Mesenteric fat pad (tissue), 1 donor: ENCODE measurements around the gene KRTAP17-1. TPM values are rescaled to one million over a fixed set of nuclear protein-coding genes. Genes with fewer than 3 reads are reported as not detected.

Experiments used
- total RNA-seq: library from RNA; stranded (reverse); fragmentation: NEBNext Ultra II Directional; extraction: Animal tissue kit (Norgen Biotek cat#: 25700); gene quantifications from one replicate; pipeline ENCODE4 v1.2.1, GENCODE V29; 2021
- donor health status: DM: yes; HTN: yes; CAD: no.

The KRTAP17-1 gene
- total RNA-seq, 1 donor from 2014 or later, result not detected

Other genes starting within 250 kb of the KRTAP17-1 start
- not detected for gene KRTAP2-4, start 249.8 kb downstream of the KRTAP17-1 start, total RNA-seq
- not detected for gene KRTAP4-7, start 231.6 kb downstream of the KRTAP17-1 start, total RNA-seq
- not detected for gene KRTAP4-8, start 217.6 kb downstream of the KRTAP17-1 start, total RNA-seq
- gene KRTAP4-16, start 213.5 kb downstream of the KRTAP17-1 start, total RNA-seq, result not detected
- gene KRTAP4-9, start 210.3 kb downstream of the KRTAP17-1 start, total RNA-seq, result not detected
- gene KRTAP4-11, start 197.3 kb downstream of the KRTAP17-1 start, total RNA-seq, result not detected
- not detected for gene KRTAP4-12, start 191.5 kb downstream of the KRTAP17-1 start, total RNA-seq
- not detected for gene KRTAP4-6, start 175.2 kb downstream of the KRTAP17-1 start, total RNA-seq
- gene KRTAP4-5, start 165.9 kb downstream of the KRTAP17-1 start, total RNA-seq, result not detected
- gene KRTAP4-4, start 155.0 kb downstream of the KRTAP17-1 start, total RNA-seq, result not detected
- not detected for gene KRTAP4-3, start 147.5 kb downstream of the KRTAP17-1 start, total RNA-seq
- gene KRTAP4-2, start 137.5 kb downstream of the KRTAP17-1 start, total RNA-seq, result not detected
- gene KRTAP4-1, start 130.8 kb downstream of the KRTAP17-1 start, total RNA-seq, result not detected
- not detected for gene KRTAP9-1, start 125.8 kb downstream of the KRTAP17-1 start, total RNA-seq
- gene KRTAP9-2, start 89.1 kb downstream of the KRTAP17-1 start, total RNA-seq, result not detected
- gene KRTAP9-3, start 83.3 kb downstream of the KRTAP17-1 start, total RNA-seq, result not detected
- not detected for gene KRTAP9-8, start 77.7 kb downstream of the KRTAP17-1 start, total RNA-seq
- gene KRTAP9-4, start 66.0 kb downstream of the KRTAP17-1 start, total RNA-seq, result not detected
- gene KRTAP9-9, start 60.3 kb downstream of the KRTAP17-1 start, total RNA-seq, result not detected
- not detected for gene KRTAP9-6, start 50.3 kb downstream of the KRTAP17-1 start, total RNA-seq
- not detected for gene KRTAP9-7, start 40.0 kb downstream of the KRTAP17-1 start, total RNA-seq
- not detected for gene KRTAP29-1, start 12.9 kb downstream of the KRTAP17-1 start, total RNA-seq
- gene KRTAP16-1, start 6.4 kb downstream of the KRTAP17-1 start, total RNA-seq, result not detected
- not detected for gene KRT33A, start 35.1 kb upstream of the KRTAP17-1 start, total RNA-seq
- gene KRT33B, start 54.1 kb upstream of the KRTAP17-1 start, total RNA-seq, result not detected
- not detected for gene KRT34, start 66.6 kb upstream of the KRTAP17-1 start, total RNA-seq
- gene KRT31, start 81.9 kb upstream of the KRTAP17-1 start, total RNA-seq, result not detected
- not detected for gene KRT37, start 108.9 kb upstream of the KRTAP17-1 start, total RNA-seq
- gene KRT38, start 125.3 kb upstream of the KRTAP17-1 start, total RNA-seq, result not detected
- not detected for gene KRT32, start 151.7 kb upstream of the KRTAP17-1 start, total RNA-seq
- gene KRT35, start 165.4 kb upstream of the KRTAP17-1 start, total RNA-seq, result not detected
- not detected for gene KRT36, start 174.2 kb upstream of the KRTAP17-1 start, total RNA-seq
- not detected for gene KRT13, start 189.9 kb upstream of the KRTAP17-1 start, total RNA-seq
- not detected for gene KRT15, start 203.2 kb upstream of the KRTAP17-1 start, total RNA-seq
- 1.8 TPM for gene KRT19, start 212.6 kb upstream of the KRTAP17-1 start, total RNA-seq